ENCODE results near the gene CARD19.
"Not testable (repeated sequence)": the region's sequence is repeated elsewhere in the genome, so short reads cannot be mapped to it uniquely, and the experiment has no call there.

CARD19 gene

DNA sequence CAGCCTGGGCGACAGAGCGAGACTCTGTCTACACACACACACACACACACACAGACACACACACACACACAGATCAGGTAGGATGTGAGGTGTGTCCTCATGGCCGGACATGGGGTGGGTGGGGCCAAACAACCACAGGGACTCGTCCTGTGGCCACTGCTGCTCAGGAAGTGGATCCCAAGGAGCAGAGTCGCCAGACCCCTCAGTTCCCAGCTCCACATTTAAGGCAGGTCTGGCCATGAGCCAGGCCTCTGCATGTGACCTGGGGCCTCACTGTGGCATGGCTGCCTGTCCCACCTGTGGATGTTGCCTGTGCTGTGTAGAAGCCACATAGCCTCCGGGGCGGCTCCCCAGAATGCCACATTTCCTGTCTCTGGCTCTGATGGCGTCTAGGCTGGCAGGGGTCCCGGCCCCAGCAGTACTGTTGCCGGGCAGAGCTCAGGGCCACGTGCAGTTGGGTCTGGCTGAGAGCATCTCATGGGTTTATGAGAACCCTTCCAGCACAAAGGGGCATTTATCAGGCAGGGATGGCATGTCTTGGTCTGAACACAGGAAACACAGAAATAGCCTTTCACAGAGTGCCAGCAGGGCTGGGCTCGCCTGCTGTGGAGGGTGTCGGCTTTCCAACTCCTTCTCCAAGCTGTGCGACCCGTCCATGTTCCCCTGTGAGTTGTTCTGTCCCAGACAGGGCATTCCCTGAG, 48.0 kb downstream of the CARD19 start:
- TF ChIP-seq CTCF (IDR thresholded peaks at IDR 0.05; ENCODE audit: low read depth, low read length, missing control alignments): no peak
- DNase-seq (ENCODE audit: low read depth): no peak
- no peak overlapping the region for H3K4me3 ChIP-seq (ENCODE audit: low read depth, low read length)

GRCh38 chr9:93146696-93147095, 50.7 kb downstream of the CARD19 start:
- not testable (repeated sequence) for H3K4me3 ChIP-seq (ENCODE audit: low read depth, low read length); DNase-seq (ENCODE audit: low read depth)

GRCh38 chr9:93147632-93148031, 51.6 kb downstream of the CARD19 start:
- no peak overlapping the region for H3K4me3 ChIP-seq (ENCODE audit: low read depth, low read length)
- no peak for DNase-seq (ENCODE audit: low read depth)
- TF ChIP-seq CTCF (IDR thresholded peaks at IDR 0.05; ENCODE audit: low read depth, low read length, missing control alignments): no peak

DNA sequence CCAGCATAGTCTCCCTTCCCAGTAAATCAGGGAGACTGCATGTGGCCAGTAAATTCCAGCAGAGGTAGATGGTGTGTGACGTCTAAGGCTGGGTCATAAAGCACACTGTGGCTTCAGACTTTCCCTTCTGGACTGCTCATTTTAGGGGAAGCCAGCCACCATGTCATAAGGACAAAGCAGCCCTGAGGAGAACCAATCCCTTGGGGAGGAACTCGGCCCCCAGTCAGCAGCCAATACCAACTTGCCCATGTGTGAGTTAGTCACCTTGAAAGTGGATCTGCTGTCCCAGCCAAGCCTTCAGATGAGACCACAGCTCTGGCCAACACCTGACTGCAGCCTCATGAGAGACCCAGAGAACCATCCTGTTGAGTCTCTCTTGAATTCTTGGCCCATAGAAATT, 52.7 kb downstream of the CARD19 start:
- DNase-seq (ENCODE audit: low read depth): no peak
- TF ChIP-seq CTCF (IDR thresholded peaks at IDR 0.05; ENCODE audit: low read depth, low read length, missing control alignments): no peak
- H3K4me3 ChIP-seq (ENCODE audit: low read depth, low read length): no peak overlapping the region

- no peak for TF ChIP-seq CTCF (IDR thresholded peaks at IDR 0.05; ENCODE audit: low read depth, low read length, missing control alignments)
- H3K4me3 ChIP-seq (ENCODE audit: low read depth, low read length): no peak overlapping the region
- no peak for DNase-seq (ENCODE audit: low read depth)
Observed at GRCh38 chr9:93149361-93149760, 53.3 kb downstream of the CARD19 start.

DNA sequence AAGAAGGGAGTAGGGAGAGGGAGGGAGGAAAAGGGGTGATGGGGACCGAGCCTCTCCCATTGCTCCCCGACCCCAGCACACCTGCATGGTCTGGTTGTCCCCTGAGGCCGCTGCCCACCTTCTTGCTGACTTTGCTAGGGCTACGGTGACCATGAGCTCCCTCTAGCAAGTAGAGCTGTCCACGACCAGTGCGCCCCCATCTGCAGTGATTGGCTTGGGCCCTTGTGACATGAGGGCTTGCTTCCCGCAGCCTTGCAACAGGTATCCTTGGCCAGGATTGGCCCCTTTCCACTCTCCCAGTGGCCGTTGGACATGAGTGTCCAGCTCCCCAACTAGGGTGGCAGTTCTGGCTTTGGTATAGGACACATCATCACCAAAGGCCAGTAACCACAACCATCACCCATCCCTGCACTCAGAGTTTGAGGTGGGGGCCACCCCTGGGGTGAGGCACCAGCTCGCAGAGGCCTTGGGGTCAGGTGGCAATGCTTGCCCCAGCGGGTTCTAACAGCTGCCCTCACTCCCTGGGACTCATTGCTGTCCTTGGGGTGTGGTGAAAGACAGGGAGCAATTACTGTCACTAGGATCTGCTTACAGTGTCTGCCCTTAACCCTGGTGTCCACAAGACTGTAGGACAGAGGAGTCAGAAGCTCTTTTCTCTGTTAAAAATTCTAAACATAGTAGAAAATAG, 55.2 kb downstream of the CARD19 start:
- no peak for DNase-seq (ENCODE audit: low read depth)
- no peak overlapping the region for H3K4me3 ChIP-seq (ENCODE audit: low read depth, low read length)
- TF ChIP-seq CTCF (IDR thresholded peaks at IDR 0.05; ENCODE audit: low read depth, low read length, missing control alignments): no peak

DNA sequence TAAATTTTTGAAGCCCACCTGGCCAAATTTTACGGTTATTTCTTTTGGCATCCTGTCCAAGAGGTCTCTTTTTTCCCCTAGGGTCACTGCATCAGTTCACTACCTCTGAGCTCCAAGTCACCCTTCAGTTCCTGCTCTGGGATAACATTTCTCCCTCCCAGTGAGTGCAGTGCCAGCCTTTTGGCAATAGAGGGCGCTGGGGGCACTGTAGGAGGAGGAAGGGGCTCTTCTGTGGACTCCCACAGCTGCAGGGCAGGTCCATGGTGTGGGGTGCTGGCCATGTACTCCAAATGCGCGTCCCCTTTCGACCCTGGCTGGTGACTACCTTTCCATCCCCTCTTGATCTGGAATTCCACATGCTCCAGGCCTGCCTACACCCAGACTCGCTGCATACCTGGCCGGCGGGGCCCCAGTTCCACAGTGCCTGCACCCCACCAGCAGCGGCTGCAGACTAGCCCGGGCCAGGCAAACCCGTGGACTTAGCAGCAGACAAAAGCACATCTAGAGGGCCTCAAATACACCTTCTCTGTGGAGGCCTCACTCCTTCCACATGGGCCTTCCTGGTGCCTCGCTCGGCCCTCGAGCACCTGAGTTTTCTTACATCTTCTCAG, 58.4 kb downstream of the CARD19 start:
- no peak for DNase-seq (ENCODE audit: low read depth)
- H3K4me3 ChIP-seq (ENCODE audit: low read depth, low read length): no peak overlapping the region
- peak; percentile 64 for TF ChIP-seq CTCF (IDR thresholded peaks at IDR 0.05; ENCODE audit: low read depth, low read length, missing control alignments)

All from GM12864 (cell line).